Ovary (tissue), 3 donors: Measurements from ENCODE around the gene PPP1R36.

Experiments
- EP300 ChIP-seq: sonication (generic); formaldehyde crosslinking; IDR thresholded peaks from one replicate; pipeline ENCODE4 v1.6.1; 2017; ENCODE audit warnings: antibody characterized with exemption
- POLR2A ChIP-seq: fragments of 450-650 bp; IDR thresholded peaks from one replicate; pipeline ENCODE4 v1.6.1; 2017; ENCODE audit warnings: antibody characterized with exemption, mild to moderate bottlenecking, moderate library complexity
- TF ChIP-seq, protein P1 (sequence below), 3 donors: fragments of 450-650 bp in 2 of 3; fragments of 200-600 bp in 1 of 3; IDR thresholded peaks; one replicate each; pipeline versions ENCODE4 v1.5.1 to v1.8.0; 2016 to 2022; ENCODE audit warnings: antibody characterized with exemption in 3 of 3, mild to moderate bottlenecking in 1 of 3
- donor health status: DM: no; HTN: no; CAD: no.

DNA sequence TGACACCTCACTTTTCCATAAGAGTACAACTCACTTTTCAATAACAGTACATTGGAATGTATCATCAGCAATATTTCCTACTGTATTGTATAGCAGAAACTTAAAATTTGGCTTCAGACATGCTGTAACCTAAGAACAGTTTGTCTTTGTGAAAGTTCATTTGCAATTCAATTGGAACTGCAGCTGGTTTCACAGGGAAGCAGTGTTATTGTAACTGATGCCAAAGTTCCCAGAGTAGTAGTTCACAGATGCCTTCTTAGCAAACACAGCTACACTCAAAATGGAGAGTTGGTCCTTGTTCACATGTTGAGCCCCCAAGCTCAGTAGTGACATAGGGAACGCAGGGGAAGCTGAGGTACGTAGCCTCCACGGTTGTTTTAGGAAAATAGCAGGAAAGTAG lies 23.3 kb downstream of the PPP1R36 start:
- TF ChIP-seq POLR2A (no peak), EP300 (no peak)
- TF ChIP-seq, protein P1, sequence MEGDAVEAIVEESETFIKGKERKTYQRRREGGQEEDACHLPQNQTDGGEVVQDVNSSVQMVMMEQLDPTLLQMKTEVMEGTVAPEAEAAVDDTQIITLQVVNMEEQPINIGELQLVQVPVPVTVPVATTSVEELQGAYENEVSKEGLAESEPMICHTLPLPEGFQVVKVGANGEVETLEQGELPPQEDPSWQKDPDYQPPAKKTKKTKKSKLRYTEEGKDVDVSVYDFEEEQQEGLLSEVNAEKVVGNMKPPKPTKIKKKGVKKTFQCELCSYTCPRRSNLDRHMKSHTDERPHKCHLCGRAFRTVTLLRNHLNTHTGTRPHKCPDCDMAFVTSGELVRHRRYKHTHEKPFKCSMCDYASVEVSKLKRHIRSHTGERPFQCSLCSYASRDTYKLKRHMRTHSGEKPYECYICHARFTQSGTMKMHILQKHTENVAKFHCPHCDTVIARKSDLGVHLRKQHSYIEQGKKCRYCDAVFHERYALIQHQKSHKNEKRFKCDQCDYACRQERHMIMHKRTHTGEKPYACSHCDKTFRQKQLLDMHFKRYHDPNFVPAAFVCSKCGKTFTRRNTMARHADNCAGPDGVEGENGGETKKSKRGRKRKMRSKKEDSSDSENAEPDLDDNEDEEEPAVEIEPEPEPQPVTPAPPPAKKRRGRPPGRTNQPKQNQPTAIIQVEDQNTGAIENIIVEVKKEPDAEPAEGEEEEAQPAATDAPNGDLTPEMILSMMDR (IDR thresholded peaks at IDR 0.05), result no peak
